ENCODE results near the gene HIVEP2.

Gene HIVEP2

GRCh38 chr6:142771162-142771561 is 173.8 kb downstream of the HIVEP2 start:
- DNase-seq = no peak

DNA sequence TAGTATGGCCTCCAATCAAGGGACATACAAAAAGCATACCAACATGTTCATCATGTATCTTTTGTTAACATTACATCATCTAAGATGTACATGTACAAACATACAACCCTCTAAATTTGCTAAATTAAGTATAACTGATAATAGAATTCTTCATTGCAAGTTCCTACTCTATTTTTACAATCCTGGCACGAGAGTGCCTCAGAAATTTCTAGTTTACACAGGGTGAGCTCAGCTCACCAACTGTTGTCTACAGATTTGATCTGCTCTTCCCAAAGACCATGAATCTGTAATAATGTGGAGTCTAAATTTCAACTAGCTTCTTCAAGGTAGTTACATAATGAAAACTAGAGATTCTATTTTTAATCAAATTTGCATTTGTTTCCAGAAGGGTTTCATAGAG is 179.7 kb downstream of the HIVEP2 start:
- DNase-seq = no peak

DNA sequence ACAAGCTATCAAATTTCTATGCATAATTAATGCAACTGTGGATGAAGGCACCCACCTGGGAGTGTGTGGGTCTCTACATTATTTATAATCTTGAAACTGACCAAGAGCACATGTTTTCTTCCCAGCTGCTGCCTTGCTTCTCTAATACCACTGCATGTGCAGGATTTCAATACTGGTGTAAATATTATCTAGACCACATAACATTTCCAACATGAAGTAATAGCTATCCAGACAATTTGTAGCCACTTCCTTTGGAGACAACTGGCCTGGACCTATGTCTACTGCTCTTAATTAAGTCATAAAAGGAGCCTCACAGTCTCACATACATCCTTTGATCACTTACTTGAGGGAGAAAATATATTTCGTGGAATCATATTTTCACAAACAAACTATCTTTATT is 180.7 kb downstream of the HIVEP2 start:
- DNase-seq = no peak

GRCh38 chr6:142763205-142763604 is 181.8 kb downstream of the HIVEP2 start:
- DNase-seq = no peak

DNA sequence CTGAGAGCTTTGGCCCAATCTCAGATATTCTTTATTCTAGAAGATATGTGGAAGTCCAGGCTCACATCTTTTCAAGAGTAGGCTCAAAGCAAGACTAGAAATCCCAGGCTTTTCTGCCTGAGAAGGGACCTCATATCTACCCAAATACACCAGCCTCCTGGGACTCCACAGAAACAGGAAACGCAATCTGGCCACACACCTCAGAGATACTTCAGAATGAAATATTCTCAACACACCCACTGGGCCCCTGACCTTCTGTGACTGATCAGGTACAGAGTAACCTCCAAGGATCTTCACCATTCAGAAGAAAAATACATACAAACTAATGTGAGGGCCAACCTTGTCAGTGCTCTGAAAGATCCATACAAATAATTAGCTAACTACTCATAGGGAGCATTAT is 183.2 kb downstream of the HIVEP2 start:
- DNase-seq = no peak

- no peak for DNase-seq
These were observed 184.8 kb downstream of the HIVEP2 start for GRCh38 chr6:142760152-142760551.

DNA sequence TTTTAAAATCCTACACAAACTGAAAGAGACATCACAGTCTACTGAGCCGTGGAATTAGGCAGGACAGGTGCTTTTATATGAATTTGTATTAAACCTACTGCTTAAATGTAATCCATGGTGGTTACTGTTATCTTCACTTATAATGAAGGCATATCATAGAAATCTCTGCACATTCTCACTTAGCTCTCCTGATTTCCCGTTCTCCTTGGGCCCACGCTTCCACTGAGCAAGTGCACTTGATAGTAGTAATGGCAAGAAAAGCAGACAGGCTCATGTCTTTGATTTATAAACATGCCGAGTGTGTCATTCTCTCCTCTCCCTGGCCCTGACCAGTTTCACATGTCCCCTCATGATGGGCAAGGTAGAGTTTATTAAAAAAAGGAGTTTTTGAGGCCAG is 186.3 kb downstream of the HIVEP2 start:
- DNase-seq = no peak

GRCh38 chr6:142757852-142758628 is 186.9 kb downstream of the HIVEP2 start:
- DNase-seq = no peak

- no peak for DNase-seq
These were observed 188.8 kb downstream of the HIVEP2 start for GRCh38 chr6:142756215-142756630.

DNA sequence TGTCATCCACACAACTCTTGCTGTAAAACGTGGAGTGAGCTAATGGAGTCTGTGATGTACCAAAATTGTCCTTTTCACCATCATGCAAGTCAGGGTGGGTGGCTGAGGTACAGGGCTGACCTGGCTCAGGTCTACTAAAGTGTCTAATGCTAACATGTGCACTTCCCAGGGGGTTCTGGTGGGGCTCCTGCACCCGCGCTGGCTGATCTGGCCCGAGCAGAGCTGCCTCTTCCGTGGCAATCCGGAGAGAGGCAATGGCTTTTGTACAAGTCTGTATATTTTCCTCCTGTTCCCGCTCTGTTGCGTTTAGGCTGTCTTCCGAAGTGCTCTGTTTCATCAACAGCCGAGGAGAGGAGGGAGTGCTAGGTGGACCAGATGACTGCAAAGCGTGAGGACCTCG is 191.8 kb downstream of the HIVEP2 start:
- DNase-seq = no peak

- no peak for DNase-seq
These were observed 192.6 kb downstream of the HIVEP2 start for GRCh38 chr6:142752348-142752747.

GRCh38 chr6:142751452-142751851 is 193.5 kb downstream of the HIVEP2 start:
- no peak for DNase-seq

DNA sequence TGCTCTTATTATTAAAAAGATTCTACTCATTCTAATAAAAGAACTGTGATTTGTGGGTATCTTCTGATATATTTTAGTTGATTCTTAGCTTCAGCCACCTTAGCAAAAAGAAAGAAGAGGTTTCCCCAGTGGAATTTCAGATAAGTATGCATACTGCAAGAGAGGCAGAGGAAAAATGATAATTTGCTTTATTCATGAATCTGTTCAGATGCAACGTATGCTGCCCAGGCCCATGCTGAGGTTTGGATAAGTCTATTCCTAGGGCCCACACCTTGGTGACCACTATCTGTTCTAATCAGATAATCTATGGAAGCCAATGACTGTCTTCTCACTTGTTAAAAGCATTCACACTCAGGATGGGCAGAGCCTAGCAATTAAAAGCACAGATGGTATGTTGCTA is 194.0 kb downstream of the HIVEP2 start:
- no peak for DNase-seq

DNA sequence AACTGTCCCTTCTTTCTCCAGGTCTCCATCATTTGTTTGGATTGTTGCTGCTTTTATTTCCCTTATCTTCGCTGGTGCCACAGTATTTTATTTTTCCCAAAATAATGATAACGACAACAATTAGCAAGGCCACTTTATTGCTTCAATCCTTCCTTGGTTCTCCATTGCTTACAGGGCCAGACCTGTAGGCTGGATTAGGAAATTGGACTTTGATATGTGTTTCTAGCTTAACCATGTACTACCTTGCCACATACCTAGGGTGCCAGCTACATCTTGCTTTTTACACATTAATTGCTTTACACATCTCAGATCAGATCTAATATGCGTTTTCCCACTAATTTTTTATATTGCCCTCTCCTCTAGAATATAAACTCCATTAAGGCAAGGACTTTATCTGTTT is 195.4 kb downstream of the HIVEP2 start:
- no peak for DNase-seq

DNA sequence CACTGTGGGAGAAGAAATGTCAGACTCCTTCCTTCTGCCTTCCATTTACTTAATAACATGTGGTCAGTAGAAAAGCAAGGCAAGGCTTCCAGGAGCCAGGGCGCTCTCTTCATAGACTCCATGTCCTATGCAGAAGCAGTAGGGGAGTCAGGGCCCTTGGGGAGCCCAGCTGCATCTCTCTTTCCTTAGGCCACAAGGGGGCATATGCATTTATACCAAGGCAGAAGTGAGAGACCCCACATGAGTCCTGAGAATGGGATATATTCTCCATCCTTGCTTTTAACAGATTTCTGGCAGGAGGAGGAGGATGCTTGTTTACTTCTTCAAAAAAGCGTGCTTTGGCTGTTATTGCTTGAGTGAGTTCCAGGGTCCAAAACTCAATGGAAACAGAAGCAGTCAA is 198.5 kb downstream of the HIVEP2 start:
- peak in 2 of 5 donors; percentile 21 to 33 for DNase-seq

DNA sequence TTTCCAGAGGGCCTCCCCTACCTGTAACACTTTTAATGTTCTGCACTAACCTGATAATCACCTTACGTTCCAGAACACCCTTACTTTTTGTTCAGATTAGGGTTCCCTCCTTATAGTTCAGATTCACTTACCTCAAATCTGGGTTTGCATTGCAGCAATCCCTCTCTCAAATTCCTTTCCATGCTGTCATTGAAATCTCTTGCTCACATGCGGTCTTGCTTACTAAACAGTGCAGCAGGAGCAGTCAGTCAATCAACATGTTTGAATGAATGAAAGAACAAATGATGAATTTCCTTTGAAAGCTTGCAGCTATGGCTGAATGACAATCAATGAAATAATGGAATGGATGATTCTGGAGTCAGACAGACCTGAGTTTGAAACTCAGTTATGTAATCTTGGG is 200.1 kb downstream of the HIVEP2 start:
- DNase-seq = no peak

DNA sequence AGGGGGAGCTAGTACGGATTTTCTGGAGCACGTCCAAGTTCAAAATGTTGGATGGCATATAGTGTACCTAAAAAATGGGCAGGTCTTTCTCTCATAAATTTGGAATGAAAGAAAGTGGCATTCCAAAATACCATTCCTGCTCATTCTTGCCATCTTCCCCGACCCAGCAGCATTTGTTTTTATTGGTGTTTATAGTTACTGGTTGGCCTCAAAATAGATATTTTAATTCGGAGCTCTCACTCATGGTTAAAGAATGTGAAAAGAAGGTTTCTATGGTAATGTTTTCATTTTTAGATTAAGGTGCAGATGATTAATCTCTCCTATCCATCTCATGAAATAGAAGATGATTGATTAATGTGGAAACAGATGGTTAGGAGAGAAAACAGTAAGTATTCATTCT is 204.5 kb downstream of the HIVEP2 start:
- no peak for DNase-seq

DNA sequence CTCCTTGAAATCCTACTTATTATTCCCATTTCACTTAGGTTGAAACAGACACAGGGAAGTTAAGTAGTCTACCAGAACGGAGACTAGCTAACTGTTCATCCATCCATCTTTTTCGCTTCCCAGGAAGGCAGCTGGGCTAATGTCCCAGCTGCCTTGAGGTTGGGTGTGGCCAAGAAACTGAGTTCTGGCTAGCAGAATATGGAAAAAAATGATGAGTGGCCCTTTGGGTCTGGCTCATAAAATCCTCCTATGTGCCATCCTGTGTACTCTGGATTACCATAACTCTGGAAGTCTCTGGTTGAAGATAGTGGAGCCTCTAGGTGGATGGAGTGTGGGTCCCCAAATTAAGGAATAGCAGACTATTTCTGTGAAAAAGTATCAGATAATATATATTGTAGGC is 206.2 kb downstream of the HIVEP2 start:
- DNase-seq = no peak

- no peak for DNase-seq
These were observed 207.0 kb downstream of the HIVEP2 start for GRCh38 chr6:142738035-142738396.

DNA sequence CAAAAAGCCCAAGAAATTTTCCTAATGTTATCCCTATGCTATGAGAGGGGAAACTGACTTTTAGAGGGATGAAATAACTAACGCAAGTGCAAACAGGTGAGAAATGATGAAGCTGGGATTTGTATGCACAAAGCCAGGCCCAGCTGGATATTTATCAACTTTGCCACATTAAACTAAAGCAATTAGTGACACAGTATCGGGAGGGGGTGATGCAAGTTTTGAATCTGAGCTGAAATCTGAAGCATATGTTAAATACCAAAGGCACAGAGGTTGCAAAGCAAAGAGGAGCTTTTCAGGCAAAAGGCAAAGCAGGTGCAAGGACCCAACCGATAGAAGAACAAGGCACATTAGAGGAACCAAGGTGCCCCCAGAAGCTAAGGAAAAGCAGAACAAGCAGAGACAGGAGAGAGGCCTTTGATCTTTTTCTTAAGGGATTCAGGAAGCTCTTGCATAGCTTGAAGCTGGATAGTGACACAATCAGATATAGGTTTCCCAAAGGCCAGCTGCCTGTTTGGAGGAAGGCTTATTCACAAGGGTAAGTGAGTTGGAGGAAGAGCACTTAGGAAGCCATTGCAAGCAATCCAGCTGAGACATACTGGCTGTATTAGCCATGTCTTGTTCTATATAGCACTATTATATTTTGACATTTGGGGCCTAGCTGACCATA is 207.5 kb downstream of the HIVEP2 start:
- DNase-seq = no peak

GRCh38 chr6:142735204-142735603 is 209.8 kb downstream of the HIVEP2 start:
- DNase-seq = no peak

- no peak for DNase-seq
These were observed 212.2 kb downstream of the HIVEP2 start for GRCh38 chr6:142732790-142733189.

GRCh38 chr6:142731611-142732010 is 213.4 kb downstream of the HIVEP2 start:
- DNase-seq = no peak

- DNase-seq = no peak
These were observed 215.4 kb downstream of the HIVEP2 start for GRCh38 chr6:142729618-142730017.

All from T-helper 1 cell (primary cell).